Endothelial cell of umbilical vein (primary cell): Measurements from ENCODE around the gene VSTM2A. TPM values are rescaled to one million over a fixed set of nuclear protein-coding genes. Genes with fewer than 3 reads are reported as not detected.
A peak's percentile ranks its signal among the peaks of the same experiment; 100 is the strongest.
"Not testable (repeated sequence)": the region's sequence is repeated elsewhere in the genome, so short reads cannot be mapped to it uniquely, and the experiment has no call there.

Experiments
- Bru-seq: library from RNA; stranded (reverse); fragments of 400-500 nt; gene quantifications from one replicate; lab custom pipeline; 2021; lab: Mats Ljungman, UMichigan
- BruChase-seq, 2 experiments: library from RNA; stranded (reverse); fragments of 400-500 nt; gene quantifications; one replicate each; lab custom pipeline; 2021; lab: Mats Ljungman, UMichigan
- BruUV-seq: library from RNA; stranded (reverse); fragments of 400-500 nt; replicated peaks from 2 replicates; lab custom pipeline; 2021; lab: Mats Ljungman, UMichigan
- CTCF ChIA-PET: fragments of 300-600, 350-600 bp; sonication (Branson Sonifier 250); formaldehyde crosslinking; loops from one replicate; lab custom pipeline; 2021; ENCODE audit warnings: antibody characterized with exemption, inconsistent platforms; lab: Charles Lee
- POLR2A ChIA-PET: fragments of 300-600, 350-600 bp; sonication (Branson Sonifier 250); formaldehyde crosslinking; loops from one replicate; lab custom pipeline; 2021; ENCODE audit warnings: antibody characterized with exemption, inconsistent platforms; lab: Charles Lee
- DNase-seq: peaks from one replicate; pipeline ENCODE4 v3.0.0-alpha.2; 2011; ENCODE audit warnings: low read depth, low spot score
- FAIRE-seq: peaks from 2 replicates; lab custom pipeline; 2011; peaks lifted over from hg19 to GRCh38; lab: Jason Lieb, UNC
- H2AFZ ChIP-seq: 2 replicates; pipeline ENCODE4 v1.6.0; 2012; ENCODE audit warnings: low read depth, low read length, control low read depth, inconsistent platforms
- H3K27ac ChIP-seq: 2 replicates; pipeline ENCODE4 v1.5.1; 2011; ENCODE audit warnings: low read depth, mild to moderate bottlenecking, control low read depth, low read length, moderate library complexity; ENCODE audit not compliant: insufficient read depth
- H3K27me3 ChIP-seq, 2 experiments: 2 replicates each; pipeline versions ENCODE4 v1.6.0 to v1.6.1; 2011; ENCODE audit warnings: low read length in 2 of 2, mixed read lengths in 1 of 2; ENCODE audit not compliant: control insufficient read depth in 2 of 2, insufficient read depth in 2 of 2
- H3K36me3 ChIP-seq, 2 experiments: 2 replicates in 1 of 2; 3 replicates in 1 of 2; pipeline ENCODE4 v1.5.1; 2011; ENCODE audit warnings: low read length in 2 of 2, mild to moderate bottlenecking in 1 of 2, moderate library complexity in 1 of 2; ENCODE audit not compliant: control insufficient read depth in 2 of 2, insufficient read depth in 2 of 2; ENCODE audit errors: extremely low read depth in 1 of 2
- H3K4me1 ChIP-seq: 3 replicates; pipeline ENCODE4 v1.5.1; 2011; ENCODE audit warnings: mild to moderate bottlenecking, low read length; ENCODE audit not compliant: control insufficient read depth, insufficient read depth; ENCODE audit errors: extremely low read depth
- H3K4me2 ChIP-seq: 2 replicates; pipeline ENCODE4 v1.6.1; 2011; ENCODE audit warnings: low read length, control low read depth, mixed read lengths; ENCODE audit not compliant: insufficient read depth
- H3K4me3 ChIP-seq, 3 experiments: fragments of 200-600 bp in 1 of 3; sonication (generic), shearing (Covaris generic) in 1 of 3; replicated peaks in 1 of 3; 2 replicates each; pipeline ENCODE4 v1.5.1; 2011 to 2016; ENCODE audit warnings: control low read depth in 3 of 3, low read length in 3 of 3, mild to moderate bottlenecking in 2 of 3, inconsistent platforms in 1 of 3, low read depth in 1 of 3, moderate library complexity in 1 of 3; ENCODE audit not compliant: insufficient read depth in 1 of 3
- H3K79me2 ChIP-seq: 2 replicates; pipeline ENCODE4 v1.6.0; 2012; ENCODE audit warnings: low read length, inconsistent platforms; ENCODE audit not compliant: control insufficient read depth, insufficient read depth
- H3K9ac ChIP-seq: replicated peaks from 2 replicates; pipeline ENCODE3; 2011; ENCODE audit warnings: low read length, control low read depth; ENCODE audit not compliant: insufficient read depth; ENCODE audit errors: extremely low read depth
- H3K9me1 ChIP-seq: replicated peaks from 3 replicates; pipeline ENCODE4 v1.6.0; 2011; ENCODE audit warnings: mild to moderate bottlenecking, low read length; ENCODE audit not compliant: control insufficient read depth, insufficient read depth; ENCODE audit errors: extremely low read depth
- H3K9me3 ChIP-seq: replicated peaks from 2 replicates; pipeline ENCODE4 v1.5.1; 2012; ENCODE audit warnings: low read length, inconsistent platforms; ENCODE audit not compliant: control insufficient read depth, insufficient read depth
- H4K20me1 ChIP-seq: replicated peaks from 2 replicates; pipeline ENCODE3; 2011; ENCODE audit warnings: mild to moderate bottlenecking, low read length; ENCODE audit not compliant: control insufficient read depth, insufficient read depth; ENCODE audit errors: extremely low read depth
- EZH2 ChIP-seq: IDR thresholded peaks from 2 replicates; pipeline ENCODE4 v1.6.1; 2012; ENCODE audit warnings: borderline replicate concordance, low read depth, mild to moderate bottlenecking, moderate library complexity, low read length, inconsistent platforms; ENCODE audit not compliant: severe bottlenecking
- MAX ChIP-seq: IDR thresholded peaks from 2 replicates; pipeline ENCODE4 v1.6.1; 2011; ENCODE audit not compliant: insufficient read depth, insufficient read length
- dilution Hi-C: fragments of 300-500 bp; cut with MboI; formaldehyde crosslinking; loops from one replicate; pipeline ENCODE4 v1.15.0; 2019; ENCODE audit warnings: low sequenced_read_pairs; ENCODE audit not compliant: extremely low pct_ligation_motif_present
- intact Hi-C: fragments of 100-400 bp; cut with micrococcal nuclease; formaldehyde crosslinking; loops from one replicate; pipeline ENCODE4 v1.10.0; 2022
- long read RNA-seq: library from polyadenylated mRNA; stranded (forward); transcript quantifications from one replicate; pipeline ENCODE4 v2.0.0, GENCODE V29; 2021
- polyA minus RNA-seq, 3 experiments: library from RNA; depleted of rRNA, polyadenylated mRNA; stranded (reverse); fragments of >200 nt; gene quantifications; 1 replicate in 1 of 3; 2 replicates in 2 of 3; pipeline ENCODE4 v1.2.3, GENCODE V29; 2011
- polyA plus RNA-seq, 4 experiments: library from polyadenylated mRNA; depleted of rRNA in 3 of 4; stranded (reverse) in 3 of 4; unstranded in 1 of 4; fragments of >200 nt; gene quantifications; 2 replicates each; pipeline versions ENCODE4 v1.2.1 to v1.2.3, GENCODE V29; 2011 to 2012; ENCODE audit warnings: missing spikeins in 1 of 4
- total RNA-seq: library from RNA; stranded (reverse); gene quantifications from 2 replicates; pipeline ENCODE4 v1.2.3, GENCODE V29; 2021

Gene VSTM2A
- total RNA-seq = not detected in 2 replicates
- not detected in 2 replicates for polyA plus RNA-seq
- not detected in 2 replicates for polyA plus RNA-seq (2011; cell fraction: cytosol; rRNA removed)
- polyA plus RNA-seq (2011; cell fraction: nucleus; rRNA removed) = not detected in 2 replicates
- not detected in 2 replicates for polyA plus RNA-seq (2012)
- not detected in 2 replicates for polyA minus RNA-seq
- polyA minus RNA-seq (2011; cell fraction: cytosol; rRNA and poly(A)+ RNA removed) = not detected
- polyA minus RNA-seq (2011; cell fraction: nucleus; rRNA and poly(A)+ RNA removed) = not detected in 2 replicates
- Bru-seq, nascent RNA = percentile 5 among the genes with signal in this experiment
- BruChase-seq, experiment 1, labeled RNA remaining after a 6-hour chase = not detected
- BruChase-seq, experiment 2, labeled RNA remaining after a 2-hour chase = not detected
- long read RNA-seq = 0 reads

- DNase-seq (peak; percentile 1), FAIRE-seq (no peak)
- Histone ChIP-seq H3K27me3 (peaks cover 20 to 50% of the 10 kb centered on the region in 2 experiments), H3K79me2 (no peaks in the 10 kb centered on the region), H3K9me3 (no peaks in the 10 kb centered on the region), H3K36me3 (no peaks in the 10 kb centered on the region), H2AFZ (no peak within 1 kb of the TSS), H3K27ac (no peak within 1 kb of the TSS), H4K20me1 (no peaks in the 10 kb centered on the region), H3K4me2 (no peak within 1 kb of the TSS), H3K9me1 (no peaks in the 10 kb centered on the region), H3K4me1 (no peaks in the 10 kb centered on the region), H3K4me3 (no peak within 1 kb of the TSS), H3K9ac (no peak within 1 kb of the TSS)
- CTCF ChIA-PET = no interaction called here
- POLR2A ChIA-PET = no interaction called here
- TF ChIP-seq MAX (no peak), EZH2 (peak; percentile 13)
- dilution Hi-C loops (no loop called here), intact Hi-C loops (no loop called here)
- no TSS peak for BruUV-seq
Observed at GRCh38 chr7:54541669-54542625, at the start of gene VSTM2A. Gene VSTM2A (plus strand): TSS chr7:54542375. CDS start chr7:54542731, 356 bp downstream.

GRCh38 chr7:54504531-54504930 is 37.6 kb upstream of the VSTM2A start:
- BruUV-seq, H3K4me3 ChIP-seq, FAIRE-seq, POLR2A ChIA-PET, intact Hi-C loops, H3K27ac ChIP-seq, H3K9me1 ChIP-seq, H2AFZ ChIP-seq, DNase-seq, H4K20me1 ChIP-seq, H3K79me2 ChIP-seq, H3K4me1 ChIP-seq, H3K27me3 ChIP-seq, CTCF ChIA-PET, H3K9ac ChIP-seq, dilution Hi-C loops, H3K4me2 ChIP-seq, H3K9me3 ChIP-seq, H3K36me3 ChIP-seq: not testable (repeated sequence)
